ENCODE results near the gene TBKBP1. TPM values are rescaled to one million over a fixed set of nuclear protein-coding genes. Genes with fewer than 3 reads are reported as not detected.

Gene TBKBP1
- total RNA-seq, 4 donors from 2014 or later: 6.3 to 24.6 (median 9.8) TPM

- Histone ChIP-seq H3K27ac (peak overlapping the region in 3 of 4 donors; percentile 70 to 95 (median 91)), H3K4me1 (peaks cover 0 to 32% (median 11%) of the 10 kb centered on the region in 4 donors), H3K4me3 (peak overlapping the region in 2 of 4 donors; percentile 23 to 54), H3K36me3 (peaks cover 0 to 35% (median 0%) of the 10 kb centered on the region in 3 donors), H3K9me3 (no peaks in the 10 kb centered on the region), H3K27me3 (peaks cover 0 to 8% of the 10 kb centered on the region in 2 donors)
- TF ChIP-seq CTCF (IDR thresholded peaks at IDR 0.05): no peak
- no peak for TF ChIP-seq EP300 (IDR thresholded peaks at IDR 0.05)
- no peak for TF ChIP-seq POLR2A (IDR thresholded peaks at IDR 0.05)
- DNase-seq (ENCODE audit: low spot score in 2 of 2): no peak
- 80% methylated on average over 3 of the region's 3 CpGs for WGBS, 2 donors
These were observed 15.6 kb downstream of the TBKBP1 start for GRCh38 chr17:47709594-47709993.

- H3K27me3 ChIP-seq: peaks cover 0 to 8% of the 10 kb centered on the region in 2 donors
- WGBS, 2 donors: 87 to 93% methylated on average over 6 to 14 of the region's 15 CpGs
- H3K27ac ChIP-seq: no peak overlapping the region
- peaks cover 0 to 20% (median 6%) of the 10 kb centered on the region in 4 donors for H3K4me1 ChIP-seq
- TF ChIP-seq EP300 (IDR thresholded peaks at IDR 0.05) (no peak), POLR2A (IDR thresholded peaks at IDR 0.05) (no peak), CTCF (IDR thresholded peaks at IDR 0.05) (no peak)
- no peaks in the 10 kb centered on the region for H3K9me3 ChIP-seq
- no peak overlapping the region for H3K4me3 ChIP-seq
- H3K36me3 ChIP-seq: peaks cover 0 to 27% (median 0%) of the 10 kb centered on the region in 3 donors
- DNase-seq (ENCODE audit: low spot score in 2 of 2): no peak
These were observed 17.6 kb downstream of the TBKBP1 start for GRCh38 chr17:47711366-47712099.

- H3K36me3 ChIP-seq: peaks cover 0 to 27% (median 0%) of the 10 kb centered on the region in 3 donors
- TF ChIP-seq EP300 (IDR thresholded peaks at IDR 0.05) (no peak), POLR2A (IDR thresholded peaks at IDR 0.05) (no peak), CTCF (IDR thresholded peaks at IDR 0.05) (no peak)
- no peaks in the 10 kb centered on the region for H3K9me3 ChIP-seq
- no peak for DNase-seq (ENCODE audit: low spot score in 2 of 2)
- peaks cover 0 to 8% of the 10 kb centered on the region in 2 donors for H3K27me3 ChIP-seq
- 33 to 37% methylated on average over 5 of the region's 5 CpGs for WGBS, 2 donors
- H3K27ac ChIP-seq: no peak overlapping the region
- H3K4me3 ChIP-seq: no peak overlapping the region
- H3K4me1 ChIP-seq: peaks cover 0 to 10% (median 4%) of the 10 kb centered on the region in 4 donors
These were observed 18.5 kb downstream of the TBKBP1 start for GRCh38 chr17:47712330-47713023.

GRCh38 chr17:47713980-47714700 lies 20.2 kb downstream of the TBKBP1 start:
- Histone ChIP-seq H3K27ac (no peak overlapping the region), H3K27me3 (peaks cover 0 to 21% of the 10 kb centered on the region in 2 donors), H3K36me3 (peaks cover 0 to 25% (median 0%) of the 10 kb centered on the region in 3 donors), H3K9me3 (no peaks in the 10 kb centered on the region), H3K4me3 (no peak overlapping the region), H3K4me1 (peaks cover 0 to 3% (median 0%) of the 10 kb centered on the region in 4 donors)
- 44 to 54% methylated on average over 15 of the region's 15 CpGs for WGBS, 2 donors
- no peak for TF ChIP-seq POLR2A (IDR thresholded peaks at IDR 0.05)
- TF ChIP-seq CTCF (IDR thresholded peaks at IDR 0.05): no peak
- no peak for TF ChIP-seq EP300 (IDR thresholded peaks at IDR 0.05)
- DNase-seq (ENCODE audit: low spot score in 2 of 2): no peak

Measured in tibial nerve (tissue), 4 donors.